ENCODE measurements around the gene EPHB4.
A peak's percentile ranks its signal among the peaks of the same experiment; 100 is the strongest.
"Not testable (repeated sequence)": the region's sequence is repeated elsewhere in the genome, so short reads cannot be mapped to it uniquely, and the experiment has no call there.

Gene EPHB4

DNA sequence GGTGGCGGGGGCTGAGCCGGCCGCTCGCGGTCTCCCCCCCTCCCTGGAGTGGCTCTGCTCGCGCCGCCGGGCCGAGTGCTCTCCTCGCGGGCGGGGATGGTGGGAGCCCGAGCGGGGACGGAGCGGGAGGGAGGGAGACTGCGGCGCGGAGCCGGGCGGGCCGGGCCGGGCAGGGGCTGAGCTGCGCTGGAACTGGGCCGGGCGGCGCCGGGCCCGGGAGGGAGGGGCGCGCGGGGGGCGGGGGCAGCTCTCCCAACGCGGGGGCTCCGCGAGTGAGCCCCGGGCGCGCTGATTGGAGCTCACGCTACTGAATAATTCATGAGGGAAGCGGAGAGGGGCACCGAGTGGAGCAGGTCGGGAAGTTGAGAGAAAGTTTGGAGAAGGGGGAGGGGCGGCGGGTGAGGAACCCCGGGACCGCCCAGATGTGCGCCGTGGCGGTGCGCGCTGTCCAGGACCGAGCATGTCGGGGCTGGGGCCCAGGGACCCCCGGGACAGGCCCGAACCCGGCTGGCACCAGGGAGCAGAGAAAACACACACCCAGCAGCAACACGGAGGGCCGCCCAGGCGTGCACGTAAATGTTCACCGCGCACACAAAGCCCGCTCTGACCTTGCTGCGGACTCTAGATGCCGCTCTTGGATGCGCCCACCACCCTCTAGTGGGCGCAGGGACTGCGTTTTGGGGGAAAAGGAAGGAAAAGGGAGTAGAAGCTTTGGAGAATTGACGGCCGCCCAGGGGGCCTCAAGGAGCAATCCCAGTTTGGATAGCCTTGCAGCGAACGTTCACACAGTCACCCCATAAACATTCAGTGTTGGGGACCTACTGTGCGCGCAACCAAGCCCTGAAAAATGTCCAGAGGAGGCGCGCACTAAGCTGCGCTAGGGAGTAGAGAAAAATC, at the start of gene EPHB4:
EPHB4 (minus strand) TSS at position 194 of the 897 bp plus-strand sequence. CDS start 493 bp downstream, outside the sequence.
- DNase-seq = no peak

GRCh38 chr7:100875356-100875751, 48.0 kb upstream of the EPHB4 start:
- peak; percentile 28 for DNase-seq

DNA sequence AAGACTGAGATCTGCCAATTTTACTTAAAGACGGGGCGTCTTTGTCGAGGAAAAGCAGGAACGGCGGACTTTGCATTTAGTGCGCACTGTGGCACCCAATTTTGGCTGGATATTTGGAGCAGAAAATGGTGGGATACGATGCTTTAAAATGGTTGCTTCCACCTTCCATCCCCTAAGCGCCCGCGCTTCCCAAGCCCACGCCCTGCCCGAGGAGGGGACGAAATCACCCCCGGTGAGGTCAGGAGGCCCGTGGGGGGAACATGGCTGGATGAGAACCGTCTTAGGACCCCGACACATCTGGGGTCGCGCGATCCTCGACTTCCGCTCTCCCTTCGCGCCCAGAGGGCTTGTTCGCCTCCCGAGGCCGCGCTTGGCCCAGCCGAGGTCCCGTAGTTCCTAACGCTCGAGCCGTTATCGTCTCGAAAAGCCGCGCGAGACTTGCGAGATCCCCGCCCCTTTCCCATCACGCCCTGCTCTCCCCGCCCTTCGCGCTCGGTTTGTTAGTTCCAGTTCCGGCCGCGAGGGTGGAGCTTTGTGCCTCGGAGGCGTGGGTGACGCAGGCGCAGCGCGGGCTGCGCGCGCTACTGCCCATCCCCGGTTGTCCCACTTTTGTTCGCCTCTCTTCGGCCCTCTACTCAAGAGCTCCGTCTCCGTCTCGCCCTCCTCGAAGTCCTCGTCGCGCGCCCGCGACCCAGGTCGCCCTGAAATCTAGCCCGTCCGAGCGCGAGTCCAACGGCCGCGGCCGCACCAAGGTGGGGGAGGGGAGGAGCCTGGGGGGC, 47.4 kb upstream of the EPHB4 start, which contains the start of gene SRRT:
SRRT (plus strand) TSS at position 527 of the 779 bp plus-strand sequence. CDS start 488 bp downstream, outside the sequence.
- peak; percentile 99 for DNase-seq

GRCh38 chr7:100874300-100874576, 46.9 kb upstream of the EPHB4 start:
- DNase-seq = no peak

- DNase-seq = no peak
Observed at GRCh38 chr7:100873599-100874299, 46.4 kb upstream of the EPHB4 start.

DNA sequence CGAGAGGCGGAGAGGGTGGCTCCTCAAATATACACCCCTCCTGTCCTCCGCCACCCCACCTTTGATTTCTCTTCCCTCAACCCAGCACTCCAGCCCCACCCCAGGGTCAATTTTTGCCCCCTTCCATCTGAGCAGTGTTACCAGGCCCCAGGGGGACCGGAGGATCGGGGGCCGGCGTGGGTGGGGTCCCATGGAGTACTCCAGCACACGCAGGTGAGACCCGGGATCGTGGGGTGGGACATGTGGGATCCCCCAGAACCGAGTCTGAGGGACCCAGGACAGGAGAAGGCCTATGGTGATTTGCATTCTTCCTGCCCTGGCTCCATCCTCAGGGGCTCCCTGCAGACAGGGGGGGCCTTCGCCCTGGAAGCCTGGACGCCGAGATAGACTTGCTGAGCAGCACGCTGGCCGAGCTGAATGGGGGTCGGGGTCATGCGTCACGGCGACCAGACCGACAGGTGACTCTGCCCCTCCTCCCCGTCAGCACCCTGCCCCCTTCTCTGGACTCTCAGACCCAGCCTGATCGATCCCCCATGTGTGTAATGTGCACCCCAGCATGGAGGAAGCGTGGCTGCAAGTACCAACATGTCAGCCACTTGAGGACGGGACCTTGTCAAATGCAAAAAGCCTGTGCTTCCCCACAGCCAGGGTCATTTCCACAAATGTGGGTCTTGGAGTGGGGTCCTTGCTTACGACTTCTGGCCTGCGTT, 40.6 kb upstream of the EPHB4 start:
- no peak for DNase-seq

DNA sequence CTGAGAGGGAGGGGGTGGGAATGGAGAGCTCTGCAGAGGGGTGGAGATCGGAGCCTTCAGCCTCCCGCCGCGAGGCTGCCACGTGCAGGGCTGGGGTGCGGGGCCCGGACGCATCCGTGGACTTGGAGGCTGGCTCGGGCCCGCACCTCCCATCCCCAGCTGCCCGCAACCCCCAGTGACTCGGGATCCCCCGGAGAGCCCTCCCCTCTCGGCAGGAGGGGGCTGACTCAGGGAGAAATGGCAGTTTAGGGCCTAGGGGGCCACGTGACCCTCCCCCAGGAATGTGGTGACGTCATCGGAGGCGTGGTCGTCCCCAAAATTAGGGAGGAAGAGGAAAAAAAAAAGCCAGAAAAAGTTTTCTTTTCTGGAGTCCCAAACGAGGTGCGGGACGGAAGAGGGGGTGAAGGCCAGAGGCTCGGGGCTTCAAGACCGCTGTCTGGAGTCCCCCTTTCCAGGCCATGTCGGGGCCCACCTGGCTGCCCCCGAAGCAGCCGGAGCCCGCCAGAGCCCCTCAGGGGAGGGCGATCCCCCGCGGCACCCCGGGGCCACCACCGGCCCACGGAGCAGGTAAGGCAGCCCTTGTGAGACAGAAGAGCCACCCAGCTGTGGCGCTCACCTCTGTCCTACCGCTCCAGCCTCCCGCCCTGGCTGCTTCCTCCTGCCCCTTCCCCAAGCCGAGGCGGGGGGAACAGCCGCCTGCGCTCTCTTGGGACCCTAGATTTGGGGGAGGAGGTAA, 39.9 kb upstream of the EPHB4 start, which contains the start of gene TRIP6:
TRIP6 (plus strand) TSS at position 348 of the 736 bp plus-strand sequence; CDS start at position 459, 111 bp downstream.
- DNase-seq = peak; percentile 68

- DNase-seq = no peak
Observed at GRCh38 chr7:100866729-100867039, 39.4 kb upstream of the EPHB4 start.

- no peak for DNase-seq
Observed at GRCh38 chr7:100865938-100866728, 38.8 kb upstream of the EPHB4 start.

- DNase-seq = no peak
Observed at GRCh38 chr7:100865372-100865911, 38.1 kb upstream of the EPHB4 start.

- DNase-seq = no peak
Observed at GRCh38 chr7:100864263-100864845, 37.0 kb upstream of the EPHB4 start.

DNA sequence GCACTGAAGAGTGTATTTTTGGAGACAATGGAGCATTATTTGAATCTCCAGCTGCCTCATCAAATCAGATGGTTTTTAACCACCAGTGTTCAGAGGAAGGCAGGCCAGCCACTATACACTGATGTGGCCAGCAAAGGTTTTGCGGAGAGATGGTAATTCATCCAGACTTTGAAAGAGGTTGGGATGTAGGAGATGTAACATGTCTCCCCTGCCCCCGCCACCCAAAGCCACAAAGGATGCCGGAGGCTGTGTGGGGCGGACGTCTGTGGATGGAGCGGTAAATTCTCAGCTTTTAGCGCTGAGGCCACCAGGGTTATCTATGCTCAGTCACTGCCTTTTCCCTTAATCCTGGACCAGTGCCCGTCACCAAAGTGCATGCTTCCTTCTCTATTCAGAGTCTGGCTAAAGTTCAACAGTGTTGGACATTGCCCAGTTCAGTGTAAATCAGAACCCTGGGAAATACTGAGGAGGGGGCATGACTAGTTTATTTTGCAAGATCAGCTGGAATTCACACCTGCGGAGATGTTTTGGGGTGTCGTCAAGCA, 36.2 kb upstream of the EPHB4 start:
- no peak for DNase-seq

DNA sequence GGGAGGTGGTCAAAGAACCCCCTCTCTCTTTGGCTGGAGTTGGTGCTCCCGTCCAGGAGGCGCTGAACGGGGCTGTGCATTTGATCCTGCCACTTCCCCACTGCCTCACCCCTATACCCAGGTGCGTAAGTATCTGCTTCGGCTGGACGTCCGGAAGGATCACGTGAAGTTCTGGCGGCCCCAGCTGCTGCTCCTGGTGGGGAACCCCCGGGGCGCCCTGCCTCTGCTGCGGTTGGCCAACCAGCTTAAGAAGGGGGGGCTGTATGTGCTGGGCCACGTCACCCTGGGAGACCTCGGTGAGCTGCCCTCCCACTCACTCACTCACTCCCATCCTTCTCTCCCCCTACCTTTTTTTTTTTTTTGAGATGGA, 34.3 kb upstream of the EPHB4 start:
- DNase-seq = no peak

DNA sequence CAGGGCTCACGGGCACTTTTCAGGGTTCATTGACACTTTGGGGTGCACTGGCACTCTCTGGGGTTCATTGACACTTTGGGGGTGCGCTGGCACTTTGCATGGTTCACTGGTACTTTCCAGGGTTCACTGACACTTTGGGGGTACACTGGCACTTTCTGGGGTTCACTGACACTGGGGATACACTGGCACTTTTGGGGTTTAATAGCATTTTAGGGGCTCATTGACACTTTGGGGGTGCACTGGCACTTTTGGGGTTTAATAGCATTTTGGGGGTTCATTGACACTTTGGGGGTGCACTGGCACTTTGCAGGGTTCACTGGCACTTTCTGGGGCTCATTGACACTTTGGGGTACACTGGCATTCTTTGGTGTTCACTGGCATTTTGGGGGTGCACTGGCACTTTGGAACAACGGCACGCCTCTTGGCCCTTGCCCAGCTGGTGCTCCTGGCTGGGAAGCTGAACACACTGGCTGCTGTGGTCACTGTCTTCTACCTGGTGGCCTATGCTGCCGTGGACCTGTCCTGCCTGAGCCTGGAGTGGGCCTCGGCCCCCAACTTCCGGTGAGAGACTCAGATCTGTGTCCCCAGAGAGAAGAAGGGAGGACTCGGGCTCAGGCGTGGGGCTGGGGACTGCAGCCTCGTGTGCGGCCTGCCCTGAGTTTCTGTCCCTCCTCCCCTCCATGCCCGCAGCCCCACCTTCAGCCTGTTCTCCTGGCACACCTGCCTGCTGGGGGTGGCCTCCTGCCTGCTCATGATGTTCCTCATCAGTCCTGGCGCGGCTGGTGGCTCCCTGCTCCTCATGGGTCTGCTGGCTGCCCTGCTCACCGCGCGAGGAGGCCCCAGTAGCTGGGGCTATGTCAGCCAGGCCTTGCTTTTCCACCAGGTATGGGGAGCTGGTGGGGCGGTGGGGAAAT, 33.6 kb upstream of the EPHB4 start:
- no peak for DNase-seq

GRCh38 chr7:100859856-100860255, 32.5 kb upstream of the EPHB4 start:
- DNase-seq = no peak

- DNase-seq = no peak
Observed at GRCh38 chr7:100856871-100857282, 29.6 kb upstream of the EPHB4 start.

DNA sequence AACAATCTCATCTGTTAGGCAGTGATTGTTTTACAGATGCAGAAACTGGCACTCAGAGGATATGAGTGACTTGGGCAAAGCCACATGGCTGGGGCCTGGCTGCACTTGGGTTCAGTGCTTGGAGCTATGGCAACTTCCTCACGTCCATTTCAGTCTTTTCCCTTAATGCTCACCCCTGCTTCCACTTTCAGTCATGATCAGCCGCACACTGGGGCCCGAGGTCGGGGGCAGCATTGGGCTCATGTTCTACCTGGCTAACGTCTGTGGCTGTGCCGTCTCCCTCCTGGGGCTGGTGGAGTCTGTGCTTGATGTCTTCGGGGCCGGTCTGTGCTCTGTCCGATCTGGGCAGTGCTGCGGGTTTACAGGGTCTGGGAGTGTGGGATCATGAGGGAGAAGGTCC, 28.2 kb upstream of the EPHB4 start:
- DNase-seq = no peak

DNA sequence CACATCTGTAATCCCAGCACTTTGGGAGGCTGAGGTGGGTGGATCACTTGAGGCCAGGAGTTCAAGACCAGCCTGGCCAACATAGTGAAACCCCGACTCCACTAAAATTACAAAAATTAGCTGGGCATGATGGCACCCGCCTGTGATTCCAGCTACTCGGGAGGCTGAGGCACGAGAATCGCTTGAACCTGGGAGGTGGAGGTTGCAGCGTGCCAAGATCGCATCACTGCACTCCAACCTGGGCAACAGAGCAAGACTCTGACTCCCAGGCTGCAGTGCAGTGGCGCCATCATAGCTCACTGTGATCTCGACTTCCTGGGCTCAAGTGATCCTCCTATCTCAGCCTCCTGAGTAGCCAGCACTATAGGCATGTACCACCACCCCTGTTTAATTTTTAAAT, 27.6 kb upstream of the EPHB4 start:
- not testable (repeated sequence) for DNase-seq

All from inflammatory macrophage treated with lipopolysaccharide for 4 hours (primary cell).